ENCODE results near the gene EFCAB6.

The EFCAB6 gene

DNA sequence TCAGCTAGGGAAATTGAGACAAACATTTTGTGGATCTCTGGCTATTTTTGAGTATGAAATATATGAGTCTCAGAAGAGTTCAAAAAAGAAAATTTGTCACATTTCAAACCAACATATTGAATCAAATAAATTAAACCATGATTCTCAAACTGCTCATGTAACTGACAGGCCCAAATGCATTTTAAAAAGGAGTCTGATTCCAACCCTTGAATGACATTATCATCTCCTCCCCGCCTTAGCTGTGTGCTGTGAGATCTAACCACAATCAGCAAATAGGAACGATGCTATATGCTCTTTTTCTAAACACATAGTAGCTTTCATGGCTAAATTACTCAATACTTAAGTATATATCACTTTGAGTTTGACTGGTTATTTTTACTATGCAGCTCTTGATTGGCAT, 57.1 kb downstream of the EFCAB6 start:
- no peak for TF ChIP-seq RARB (CRISPR knock-in tag; IDR thresholded peaks at IDR 0.05)
- TF ChIP-seq ARNTL (CRISPR knock-in tag; IDR thresholded peaks at IDR 0.05; ENCODE audit: borderline replicate concordance, low read depth), result no peak
- no peak for ATAC-seq

DNA sequence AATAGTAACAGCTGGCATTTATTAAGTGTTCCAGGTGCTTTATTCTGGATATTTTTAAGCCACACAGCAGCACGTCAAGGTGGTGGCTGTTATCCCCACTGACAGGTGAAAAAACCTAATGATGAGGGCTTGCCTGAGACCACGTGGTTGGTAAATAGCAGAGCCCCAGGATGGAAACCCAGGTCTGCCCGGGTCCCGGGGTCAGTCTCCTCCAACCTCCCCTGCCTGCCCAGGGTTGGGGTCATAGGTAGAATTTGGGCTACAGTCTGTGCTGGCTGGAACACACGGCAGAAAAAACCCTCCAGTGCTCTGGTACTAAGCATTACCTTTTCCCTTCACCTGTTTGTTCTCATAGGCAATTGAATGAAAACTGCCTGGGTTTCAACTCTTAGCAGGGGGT, 57.9 kb downstream of the EFCAB6 start:
- TF ChIP-seq GLIS3 (CRISPR knock-in tag; IDR thresholded peaks at IDR 0.05) (no peak), ZNF565 (CRISPR knock-in tag; conservative IDR thresholded peaks at IDR 0.05; ENCODE audit: low read depth) (no peak), ESRRG (CRISPR knock-in tag; IDR thresholded peaks at IDR 0.05) (no peak), ZFP30 (CRISPR knock-in tag; IDR thresholded peaks at IDR 0.05) (no peak), CSDC2 (CRISPR knock-in tag; IDR thresholded peaks at IDR 0.05) (no peak), OSR1 (CRISPR knock-in tag; IDR thresholded peaks at IDR 0.05) (no peak)
- TF ChIP-seq, protein P1, sequence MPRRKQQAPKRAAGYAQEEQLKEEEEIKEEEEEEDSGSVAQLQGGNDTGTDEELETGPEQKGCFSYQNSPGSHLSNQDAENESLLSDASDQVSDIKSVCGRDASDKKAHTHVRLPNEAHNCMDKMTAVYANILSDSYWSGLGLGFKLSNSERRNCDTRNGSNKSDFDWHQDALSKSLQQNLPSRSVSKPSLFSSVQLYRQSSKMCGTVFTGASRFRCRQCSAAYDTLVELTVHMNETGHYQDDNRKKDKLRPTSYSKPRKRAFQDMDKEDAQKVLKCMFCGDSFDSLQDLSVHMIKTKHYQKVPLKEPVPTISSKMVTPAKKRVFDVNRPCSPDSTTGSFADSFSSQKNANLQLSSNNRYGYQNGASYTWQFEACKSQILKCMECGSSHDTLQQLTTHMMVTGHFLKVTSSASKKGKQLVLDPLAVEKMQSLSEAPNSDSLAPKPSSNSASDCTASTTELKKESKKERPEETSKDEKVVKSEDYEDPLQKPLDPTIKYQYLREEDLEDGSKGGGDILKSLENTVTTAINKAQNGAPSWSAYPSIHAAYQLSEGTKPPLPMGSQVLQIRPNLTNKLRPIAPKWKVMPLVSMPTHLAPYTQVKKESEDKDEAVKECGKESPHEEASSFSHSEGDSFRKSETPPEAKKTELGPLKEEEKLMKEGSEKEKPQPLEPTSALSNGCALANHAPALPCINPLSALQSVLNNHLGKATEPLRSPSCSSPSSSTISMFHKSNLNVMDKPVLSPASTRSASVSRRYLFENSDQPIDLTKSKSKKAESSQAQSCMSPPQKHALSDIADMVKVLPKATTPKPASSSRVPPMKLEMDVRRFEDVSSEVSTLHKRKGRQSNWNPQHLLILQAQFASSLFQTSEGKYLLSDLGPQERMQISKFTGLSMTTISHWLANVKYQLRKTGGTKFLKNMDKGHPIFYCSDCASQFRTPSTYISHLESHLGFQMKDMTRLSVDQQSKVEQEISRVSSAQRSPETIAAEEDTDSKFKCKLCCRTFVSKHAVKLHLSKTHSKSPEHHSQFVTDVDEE (CRISPR knock-in tag; IDR thresholded peaks at IDR 0.05), result no peak
- TF ChIP-seq, protein P2, sequence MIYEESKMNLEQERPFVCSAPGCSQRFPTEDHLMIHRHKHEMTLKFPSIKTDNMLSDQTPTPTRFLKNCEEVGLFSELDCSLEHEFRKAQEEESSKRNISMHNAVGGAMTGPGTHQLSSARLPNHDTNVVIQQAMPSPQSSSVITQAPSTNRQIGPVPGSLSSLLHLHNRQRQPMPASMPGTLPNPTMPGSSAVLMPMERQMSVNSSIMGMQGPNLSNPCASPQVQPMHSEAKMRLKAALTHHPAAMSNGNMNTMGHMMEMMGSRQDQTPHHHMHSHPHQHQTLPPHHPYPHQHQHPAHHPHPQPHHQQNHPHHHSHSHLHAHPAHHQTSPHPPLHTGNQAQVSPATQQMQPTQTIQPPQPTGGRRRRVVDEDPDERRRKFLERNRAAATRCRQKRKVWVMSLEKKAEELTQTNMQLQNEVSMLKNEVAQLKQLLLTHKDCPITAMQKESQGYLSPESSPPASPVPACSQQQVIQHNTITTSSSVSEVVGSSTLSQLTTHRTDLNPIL (CRISPR knock-in tag; IDR thresholded peaks at IDR 0.05; ENCODE audit: low read depth), result no peak
- TF ChIP-seq, protein P3, sequence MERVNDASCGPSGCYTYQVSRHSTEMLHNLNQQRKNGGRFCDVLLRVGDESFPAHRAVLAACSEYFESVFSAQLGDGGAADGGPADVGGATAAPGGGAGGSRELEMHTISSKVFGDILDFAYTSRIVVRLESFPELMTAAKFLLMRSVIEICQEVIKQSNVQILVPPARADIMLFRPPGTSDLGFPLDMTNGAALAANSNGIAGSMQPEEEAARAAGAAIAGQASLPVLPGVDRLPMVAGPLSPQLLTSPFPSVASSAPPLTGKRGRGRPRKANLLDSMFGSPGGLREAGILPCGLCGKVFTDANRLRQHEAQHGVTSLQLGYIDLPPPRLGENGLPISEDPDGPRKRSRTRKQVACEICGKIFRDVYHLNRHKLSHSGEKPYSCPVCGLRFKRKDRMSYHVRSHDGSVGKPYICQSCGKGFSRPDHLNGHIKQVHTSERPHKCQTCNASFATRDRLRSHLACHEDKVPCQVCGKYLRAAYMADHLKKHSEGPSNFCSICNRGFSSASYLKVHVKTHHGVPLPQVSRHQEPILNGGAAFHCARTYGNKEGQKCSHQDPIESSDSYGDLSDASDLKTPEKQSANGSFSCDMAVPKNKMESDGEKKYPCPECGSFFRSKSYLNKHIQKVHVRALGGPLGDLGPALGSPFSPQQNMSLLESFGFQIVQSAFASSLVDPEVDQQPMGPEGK (CRISPR knock-in tag; IDR thresholded peaks at IDR 0.05; ENCODE audit: borderline replicate concordance), result no peak

DNA sequence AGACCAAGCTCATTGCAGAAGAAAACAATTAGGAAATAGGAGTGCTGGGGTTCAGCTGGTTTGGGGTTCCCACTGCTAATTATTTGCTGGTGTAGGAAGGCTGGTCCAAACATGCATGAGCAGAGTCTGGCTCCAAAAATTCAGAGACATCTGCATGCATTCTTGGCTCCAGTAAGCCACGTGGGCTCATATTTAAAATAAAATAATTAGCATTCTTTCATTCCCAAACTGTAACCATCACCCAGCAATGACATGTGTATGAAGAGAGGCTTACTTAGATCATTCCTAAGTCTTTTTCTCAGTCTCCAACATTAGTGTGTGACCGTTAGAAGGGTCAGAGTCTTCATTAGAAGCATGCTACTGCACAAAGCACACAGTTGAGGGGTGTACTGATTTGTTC, 58.4 kb downstream of the EFCAB6 start:
- no peak for ATAC-seq
- no peak for TF ChIP-seq TCF4 (CRISPR knock-in tag; IDR thresholded peaks at IDR 0.05; ENCODE audit: borderline replicate concordance)
- no peak for TF ChIP-seq CSDC2 (CRISPR knock-in tag; IDR thresholded peaks at IDR 0.05)
- TF ChIP-seq, protein P2 (CRISPR knock-in tag; IDR thresholded peaks at IDR 0.05; ENCODE audit: low read depth), result no peak
- no peak for TF ChIP-seq ZFP30 (CRISPR knock-in tag; IDR thresholded peaks at IDR 0.05)
- TF ChIP-seq ARNTL (CRISPR knock-in tag; IDR thresholded peaks at IDR 0.05; ENCODE audit: borderline replicate concordance, low read depth), result no peak
- TF ChIP-seq PPARA (CRISPR knock-in tag; IDR thresholded peaks at IDR 0.05; ENCODE audit: borderline replicate concordance), result no peak
- no peak for TF ChIP-seq ISL1 (CRISPR knock-in tag; IDR thresholded peaks at IDR 0.05)
- TF ChIP-seq ESRRG (CRISPR knock-in tag; IDR thresholded peaks at IDR 0.05), result no peak
- no peak for TF ChIP-seq GLIS3 (CRISPR knock-in tag; IDR thresholded peaks at IDR 0.05)
- no peak for TF ChIP-seq BACH2 (CRISPR knock-in tag; IDR thresholded peaks at IDR 0.05; ENCODE audit: borderline replicate concordance)
- TF ChIP-seq OSR1 (CRISPR knock-in tag; IDR thresholded peaks at IDR 0.05), result no peak
- TF ChIP-seq ZFP3 (CRISPR knock-in tag; IDR thresholded peaks at IDR 0.05), result no peak

More for the DNA sequence above, 57.9 kb downstream of the EFCAB6 start:
- ATAC-seq, result no peak

DNA sequence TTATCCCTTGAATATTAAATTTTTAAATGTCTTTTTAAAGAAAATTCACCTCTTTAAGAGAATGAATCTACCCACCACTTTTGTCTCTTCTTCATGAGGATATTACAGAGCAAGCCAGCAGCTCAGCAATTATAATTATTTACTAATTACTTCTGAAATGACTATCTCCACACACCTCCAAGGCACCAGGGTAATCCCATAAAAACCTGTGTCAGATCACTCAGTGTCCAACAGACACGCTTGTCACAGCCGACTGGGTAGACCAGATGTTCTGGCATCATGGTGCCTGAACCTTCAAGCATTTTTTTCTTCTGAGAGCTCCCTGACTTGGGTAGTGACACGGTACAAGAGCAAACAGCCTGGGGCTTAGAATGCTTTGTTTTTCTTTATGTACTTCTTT, 61.4 kb downstream of the EFCAB6 start:
- TF ChIP-seq, protein P4, sequence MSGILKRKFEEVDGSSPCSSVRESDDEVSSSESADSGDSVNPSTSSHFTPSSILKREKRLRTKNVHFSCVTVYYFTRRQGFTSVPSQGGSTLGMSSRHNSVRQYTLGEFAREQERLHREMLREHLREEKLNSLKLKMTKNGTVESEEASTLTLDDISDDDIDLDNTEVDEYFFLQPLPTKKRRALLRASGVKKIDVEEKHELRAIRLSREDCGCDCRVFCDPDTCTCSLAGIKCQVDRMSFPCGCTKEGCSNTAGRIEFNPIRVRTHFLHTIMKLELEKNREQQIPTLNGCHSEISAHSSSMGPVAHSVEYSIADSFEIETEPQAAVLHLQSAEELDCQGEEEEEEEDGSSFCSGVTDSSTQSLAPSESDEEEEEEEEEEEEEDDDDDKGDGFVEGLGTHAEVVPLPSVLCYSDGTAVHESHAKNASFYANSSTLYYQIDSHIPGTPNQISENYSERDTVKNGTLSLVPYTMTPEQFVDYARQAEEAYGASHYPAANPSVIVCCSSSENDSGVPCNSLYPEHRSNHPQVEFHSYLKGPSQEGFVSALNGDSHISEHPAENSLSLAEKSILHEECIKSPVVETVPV (CRISPR knock-in tag; IDR thresholded peaks at IDR 0.05), result no peak
- TF ChIP-seq RARB (CRISPR knock-in tag; IDR thresholded peaks at IDR 0.05) (no peak), CSDC2 (CRISPR knock-in tag; IDR thresholded peaks at IDR 0.05) (no peak), SNAI2 (CRISPR knock-in tag; IDR thresholded peaks at IDR 0.05) (no peak), ZNF70 (CRISPR knock-in tag; IDR thresholded peaks at IDR 0.05) (no peak), TOX (CRISPR knock-in tag; IDR thresholded peaks at IDR 0.05; ENCODE audit: borderline replicate concordance) (no peak), GLIS3 (CRISPR knock-in tag; IDR thresholded peaks at IDR 0.05) (no peak), OSR1 (CRISPR knock-in tag; IDR thresholded peaks at IDR 0.05) (no peak), TCF4 (CRISPR knock-in tag; IDR thresholded peaks at IDR 0.05; ENCODE audit: borderline replicate concordance) (no peak), ZNF565 (CRISPR knock-in tag; conservative IDR thresholded peaks at IDR 0.05; ENCODE audit: low read depth) (no peak), PPARA (CRISPR knock-in tag; IDR thresholded peaks at IDR 0.05; ENCODE audit: borderline replicate concordance) (no peak)
- TF ChIP-seq, protein P1 (CRISPR knock-in tag; IDR thresholded peaks at IDR 0.05), result no peak
- TF ChIP-seq, protein P3 (CRISPR knock-in tag; IDR thresholded peaks at IDR 0.05; ENCODE audit: borderline replicate concordance), result no peak
- no peak for ATAC-seq

All from SK-N-SH treated with all-trans-retinoic acid at 6 μM for 48 hours (cell line).